ENCODE measurements around the gene KIF1A. TPM values are rescaled to one million over a fixed set of nuclear protein-coding genes. Genes with fewer than 3 reads are reported as not detected.

The KIF1A gene
- total RNA-seq, 1 donor from 2014 or later: 29.9 TPM

DNA sequence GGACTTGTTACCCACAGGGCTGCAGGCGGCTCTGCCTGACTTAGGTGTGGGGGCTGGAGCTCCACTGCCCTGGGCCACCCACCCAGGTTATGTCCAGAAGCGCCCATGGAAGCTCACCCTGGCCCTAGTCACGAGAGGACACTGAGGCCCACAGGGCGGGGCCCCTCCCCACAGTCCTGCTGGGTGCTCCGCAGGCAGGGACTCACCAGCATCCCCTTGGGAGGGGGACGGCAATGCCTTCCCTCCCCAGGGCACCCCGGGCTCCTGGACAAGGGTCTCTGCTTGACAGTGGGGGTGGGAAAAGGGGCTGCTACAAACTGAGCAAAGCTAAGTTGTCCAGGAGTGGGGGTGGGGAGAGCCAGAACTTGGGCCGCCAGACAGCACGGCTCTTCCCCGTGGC is 67.8 kb downstream of the KIF1A start:
- Mint-ChIP-seq H3K36me3 (no peaks in the 10 kb centered on the region), H3K4me3 (no peak overlapping the region), H3K9me3 (no peaks in the 10 kb centered on the region), H3K27ac (no peak overlapping the region), H3K27me3 (ENCODE audit: insufficient read depth, low read depth) (no peaks in the 10 kb centered on the region), H3K4me1 (peaks cover under 1% of the 10 kb centered on the region)
- Histone ChIP-seq H4K20me1 (ENCODE audit: low read depth) (no peaks in the 10 kb centered on the region), H3K27ac (no peak overlapping the region), H3K9ac (no peak overlapping the region), H3K36me3 (no peaks in the 10 kb centered on the region), H3K4me3 (no peak overlapping the region), H3F3A (ENCODE audit: low read depth) (no peaks in the 10 kb centered on the region), H3K27me3 (no peaks in the 10 kb centered on the region), H3K79me2 (ENCODE audit: low read depth) (no peaks in the 10 kb centered on the region), H2AFZ (replicated peaks) (no peak overlapping the region), H3K9me3 (ENCODE audit: low read depth) (no peaks in the 10 kb centered on the region), H3K4me1 (no peaks in the 10 kb centered on the region), H3K4me2 (no peak overlapping the region)
- no peak for DNase-seq (ENCODE audit: low spot score)
- TF ChIP-seq EZH2 (IDR thresholded peaks at IDR 0.05) (no peak), EZH2phosphoT487 (IDR thresholded peaks at IDR 0.05) (no peak)
- TF ChIP-seq, protein P1, sequence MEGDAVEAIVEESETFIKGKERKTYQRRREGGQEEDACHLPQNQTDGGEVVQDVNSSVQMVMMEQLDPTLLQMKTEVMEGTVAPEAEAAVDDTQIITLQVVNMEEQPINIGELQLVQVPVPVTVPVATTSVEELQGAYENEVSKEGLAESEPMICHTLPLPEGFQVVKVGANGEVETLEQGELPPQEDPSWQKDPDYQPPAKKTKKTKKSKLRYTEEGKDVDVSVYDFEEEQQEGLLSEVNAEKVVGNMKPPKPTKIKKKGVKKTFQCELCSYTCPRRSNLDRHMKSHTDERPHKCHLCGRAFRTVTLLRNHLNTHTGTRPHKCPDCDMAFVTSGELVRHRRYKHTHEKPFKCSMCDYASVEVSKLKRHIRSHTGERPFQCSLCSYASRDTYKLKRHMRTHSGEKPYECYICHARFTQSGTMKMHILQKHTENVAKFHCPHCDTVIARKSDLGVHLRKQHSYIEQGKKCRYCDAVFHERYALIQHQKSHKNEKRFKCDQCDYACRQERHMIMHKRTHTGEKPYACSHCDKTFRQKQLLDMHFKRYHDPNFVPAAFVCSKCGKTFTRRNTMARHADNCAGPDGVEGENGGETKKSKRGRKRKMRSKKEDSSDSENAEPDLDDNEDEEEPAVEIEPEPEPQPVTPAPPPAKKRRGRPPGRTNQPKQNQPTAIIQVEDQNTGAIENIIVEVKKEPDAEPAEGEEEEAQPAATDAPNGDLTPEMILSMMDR (IDR thresholded peaks at IDR 0.05): no peak

DNA sequence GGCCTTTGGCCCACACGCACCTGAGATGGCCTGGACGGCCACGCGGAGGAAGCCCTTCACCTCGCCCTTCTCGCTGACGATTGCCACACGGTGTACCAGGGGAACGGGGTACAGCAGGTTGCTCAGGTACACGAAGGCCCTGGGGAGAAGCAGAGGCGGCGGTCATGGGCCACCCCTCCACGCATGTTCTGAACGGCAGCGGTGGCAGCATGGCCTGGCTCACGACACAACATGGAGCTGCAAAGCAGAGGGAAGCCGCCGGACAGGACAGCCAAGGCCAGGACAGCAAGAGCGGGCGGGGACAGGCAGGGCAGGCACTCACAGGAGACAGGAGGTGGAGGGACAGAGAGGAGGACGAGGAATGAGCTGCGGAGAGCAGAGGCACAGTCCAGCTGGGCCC is 69.6 kb downstream of the KIF1A start:
- no peak overlapping the region for H3K4me3 Mint-ChIP-seq

DNA sequence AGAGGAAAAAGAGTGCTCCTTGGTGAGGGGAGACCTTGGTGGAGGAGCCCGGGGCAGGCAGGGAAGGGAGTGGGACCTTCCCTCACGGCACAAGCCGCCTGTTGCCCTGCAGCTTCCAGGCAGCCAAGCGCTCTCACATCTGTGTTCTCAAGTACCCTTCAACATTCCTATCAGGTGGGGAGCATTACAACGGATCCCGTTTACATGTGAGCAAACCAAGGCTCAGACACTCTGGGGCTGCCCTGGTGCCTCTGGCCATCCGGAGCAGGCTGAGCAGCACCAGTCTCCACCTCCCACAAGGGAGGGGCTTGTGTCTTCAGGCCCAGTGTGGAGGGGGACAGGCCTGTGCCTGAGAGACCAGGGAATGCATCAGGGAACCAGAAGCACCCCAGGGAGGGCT is 70.5 kb downstream of the KIF1A start:
- Histone ChIP-seq H3K27me3 (no peaks in the 10 kb centered on the region), H3K79me2 (ENCODE audit: low read depth) (no peaks in the 10 kb centered on the region), H3K4me3 (no peak overlapping the region), H4K20me1 (ENCODE audit: low read depth) (no peaks in the 10 kb centered on the region), H3K4me2 (no peak overlapping the region), H3K4me1 (no peaks in the 10 kb centered on the region), H3K27ac (no peak overlapping the region), H2AFZ (replicated peaks) (no peak overlapping the region), H3K9ac (no peak overlapping the region), H3K36me3 (no peaks in the 10 kb centered on the region), H3K9me3 (ENCODE audit: low read depth) (no peaks in the 10 kb centered on the region), H3F3A (ENCODE audit: low read depth) (no peaks in the 10 kb centered on the region)
- H3K36me3 Mint-ChIP-seq: peaks cover 3% of the 10 kb centered on the region
- TF ChIP-seq EZH2phosphoT487 (IDR thresholded peaks at IDR 0.05): no peak
- TF ChIP-seq EZH2 (IDR thresholded peaks at IDR 0.05): no peak
- TF ChIP-seq, protein P1 (IDR thresholded peaks at IDR 0.05): no peak
- DNase-seq (ENCODE audit: low spot score): no peak
- H3K4me3 Mint-ChIP-seq: no peak overlapping the region
- no peaks in the 10 kb centered on the region for H3K27me3 Mint-ChIP-seq (ENCODE audit: insufficient read depth, low read depth)
- H3K9me3 Mint-ChIP-seq: no peaks in the 10 kb centered on the region
- H3K4me1 Mint-ChIP-seq: no peaks in the 10 kb centered on the region
- H3K27ac Mint-ChIP-seq: no peak overlapping the region

More for the DNA sequence above, 69.6 kb downstream of the KIF1A start:
- TF ChIP-seq EZH2 (IDR thresholded peaks at IDR 0.05) (no peak), EZH2phosphoT487 (IDR thresholded peaks at IDR 0.05) (no peak)
- TF ChIP-seq, protein P1 (IDR thresholded peaks at IDR 0.05): no peak
- Histone ChIP-seq H4K20me1 (ENCODE audit: low read depth) (no peaks in the 10 kb centered on the region), H3K79me2 (ENCODE audit: low read depth) (no peaks in the 10 kb centered on the region), H3K9me3 (ENCODE audit: low read depth) (no peaks in the 10 kb centered on the region), H3K27ac (no peak overlapping the region), H3K4me2 (no peak overlapping the region), H3K4me1 (no peaks in the 10 kb centered on the region), H2AFZ (replicated peaks) (no peak overlapping the region), H3K36me3 (no peaks in the 10 kb centered on the region), H3K9ac (no peak overlapping the region), H3F3A (ENCODE audit: low read depth) (no peaks in the 10 kb centered on the region), H3K4me3 (no peak overlapping the region), H3K27me3 (no peaks in the 10 kb centered on the region)
- no peak for DNase-seq (ENCODE audit: low spot score)
- no peaks in the 10 kb centered on the region for H3K27me3 Mint-ChIP-seq (ENCODE audit: insufficient read depth, low read depth)
- H3K4me1 Mint-ChIP-seq: no peaks in the 10 kb centered on the region
- H3K9me3 Mint-ChIP-seq: no peaks in the 10 kb centered on the region
- H3K27ac Mint-ChIP-seq: no peak overlapping the region
- H3K36me3 Mint-ChIP-seq: no peaks in the 10 kb centered on the region
